Activated naive CD4-positive, alpha-beta T cell (primary cell): ENCODE results near the gene PALMD.

ENCODE experiments used
- DNase-seq, 4 experiments: peaks; one replicate each; lab custom pipeline; 2025; lab: John Stamatoyannopoulos, UW

PALMD gene

GRCh38 chr1:99634971-99635624, 10.8 kb upstream of the PALMD start:
- no peak for DNase-seq

GRCh38 chr1:99635664-99636063, 10.2 kb upstream of the PALMD start:
- no peak for DNase-seq

DNA sequence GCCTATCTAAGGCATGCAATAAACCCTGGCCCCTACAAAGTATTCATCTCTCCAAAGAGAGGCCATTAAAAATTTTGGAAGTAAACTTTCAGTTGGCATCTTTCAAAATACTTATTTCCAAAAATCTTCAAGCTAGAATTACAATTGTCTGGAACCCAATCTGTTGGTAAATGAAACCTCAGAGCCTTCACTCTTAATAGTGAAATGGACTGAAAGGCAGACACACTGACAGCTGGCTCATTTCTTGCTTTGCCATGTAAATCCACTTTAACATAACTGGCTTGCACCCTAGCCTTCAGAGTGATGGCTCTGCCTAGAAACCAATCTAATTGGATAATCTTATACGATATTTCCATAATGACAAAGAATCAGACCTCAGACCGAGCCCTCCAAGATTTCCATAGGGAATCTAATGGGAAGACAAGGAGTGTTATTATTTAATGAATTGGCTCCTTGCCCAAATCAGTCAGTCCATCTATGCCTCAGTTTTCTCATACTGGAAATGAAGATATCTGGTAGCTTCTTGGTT, 9.2 kb upstream of the PALMD start:
- no peak for DNase-seq

DNA sequence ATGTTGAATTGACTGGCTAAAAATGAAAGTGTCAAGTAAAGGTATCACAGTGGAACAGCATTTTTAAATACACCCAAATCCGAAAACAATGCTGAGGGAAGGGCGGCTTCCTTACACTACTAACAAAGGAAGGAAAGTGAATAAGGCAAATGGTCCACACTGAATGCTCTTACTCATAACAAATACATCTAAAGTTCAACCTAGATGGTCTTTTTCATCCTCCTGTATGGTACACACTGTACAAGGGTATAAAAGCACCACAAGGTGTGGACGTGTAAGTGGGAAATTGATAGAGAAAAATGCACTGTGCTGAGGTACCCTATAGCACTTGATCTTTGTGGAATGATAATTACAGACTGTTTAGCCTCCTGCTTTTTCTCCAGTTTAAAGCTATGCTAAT, 7.1 kb upstream of the PALMD start:
- no peak for DNase-seq

GRCh38 chr1:99639408-99639807, 6.5 kb upstream of the PALMD start:
- no peak for DNase-seq

GRCh38 chr1:99639945-99640344, 6.0 kb upstream of the PALMD start:
- DNase-seq, result no peak

- DNase-seq, result no peak
These were observed 5.2 kb upstream of the PALMD start for GRCh38 chr1:99640672-99641071.

GRCh38 chr1:99641558-99641957, 4.4 kb upstream of the PALMD start:
- no peak for DNase-seq

GRCh38 chr1:99642053-99642452, 3.9 kb upstream of the PALMD start:
- no peak for DNase-seq

DNA sequence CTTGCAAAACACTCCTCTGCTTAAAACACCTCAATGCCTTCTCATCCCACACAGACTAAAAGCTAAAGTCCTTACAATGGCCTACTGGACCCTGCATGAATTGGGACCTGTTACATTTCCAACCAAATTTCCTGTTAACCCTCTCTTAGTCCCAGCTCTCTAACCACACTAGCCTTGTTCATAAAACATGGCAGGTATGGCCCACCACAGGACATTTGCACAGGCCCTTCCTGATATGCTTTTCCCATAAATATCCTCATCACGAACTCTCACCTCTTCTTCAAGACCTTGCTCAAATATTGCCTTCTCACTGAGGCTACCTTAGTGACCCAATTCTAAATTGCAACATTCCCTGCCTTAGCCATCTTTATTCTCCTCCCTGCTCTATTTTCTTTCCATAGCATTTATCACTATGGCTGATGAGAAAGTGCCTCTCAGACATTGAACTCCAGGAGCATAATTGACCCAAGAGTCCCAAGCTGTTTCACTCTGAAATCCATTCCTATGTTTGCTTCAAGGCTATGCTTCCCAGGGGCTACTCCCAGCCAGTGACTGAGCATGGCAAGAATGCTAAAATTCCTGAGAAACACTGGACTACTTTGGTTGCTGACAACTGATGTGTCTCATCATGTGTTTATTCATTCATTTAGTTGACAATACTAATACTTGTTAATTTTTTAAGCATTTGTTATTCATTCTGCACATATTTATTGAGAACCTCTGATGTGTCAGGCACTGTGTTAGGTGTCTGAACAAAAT, 2.7 kb upstream of the PALMD start:
- no peak for DNase-seq

DNA sequence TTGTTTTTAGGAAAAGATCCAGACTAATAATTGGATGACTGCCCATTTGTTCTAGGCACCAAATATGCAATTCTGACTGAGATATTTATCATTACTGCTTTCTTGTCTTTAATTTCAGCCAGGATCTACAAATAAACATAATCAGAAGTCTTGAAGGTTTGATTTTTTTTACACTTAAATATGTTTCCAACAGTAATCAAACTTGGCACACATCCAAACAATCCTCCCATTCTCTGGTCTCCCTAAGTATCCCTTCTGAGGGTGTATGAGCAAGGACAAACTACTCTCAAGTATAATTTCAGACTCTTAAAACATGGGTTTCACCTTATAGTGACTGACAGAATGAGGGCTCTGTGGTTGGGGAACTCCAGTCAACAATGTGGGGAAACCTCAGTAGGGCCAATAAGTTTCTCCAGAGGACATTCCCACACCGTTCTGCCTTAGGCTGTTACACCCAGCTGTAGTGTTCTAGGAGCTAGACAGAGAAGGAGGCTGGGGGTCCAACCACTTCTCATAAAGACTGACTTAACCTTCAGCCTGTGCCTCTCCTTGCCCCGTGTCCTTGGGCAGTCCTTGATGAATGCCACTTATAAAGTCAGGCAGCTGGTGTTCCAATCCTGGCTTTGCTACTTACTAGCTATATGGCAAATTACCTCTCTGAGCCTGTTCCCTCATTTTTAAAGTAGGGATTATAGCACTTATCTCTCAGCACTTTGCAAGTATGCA, 1.5 kb upstream of the PALMD start:
- DNase-seq, result no peak

DNA sequence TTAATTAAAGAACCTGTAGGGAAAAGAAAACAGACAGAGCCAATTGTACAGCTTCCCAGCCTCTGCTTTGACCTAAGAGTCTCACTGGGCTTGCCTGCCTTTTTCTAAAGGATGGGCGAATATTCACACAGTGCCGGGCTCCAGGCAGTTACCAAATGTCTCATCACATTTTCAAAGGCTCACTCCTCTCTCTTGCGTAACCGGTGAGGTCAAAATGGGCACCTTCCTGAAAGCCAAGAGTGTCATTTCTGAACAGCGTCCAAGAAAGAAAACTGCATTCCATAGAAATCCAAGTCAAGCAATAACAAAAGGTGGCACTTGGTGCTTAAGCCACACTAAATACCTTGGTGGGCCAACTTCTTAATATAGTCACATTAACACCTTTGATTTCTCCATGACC, 710 bp upstream of the PALMD start:
- DNase-seq, result no peak

DNA sequence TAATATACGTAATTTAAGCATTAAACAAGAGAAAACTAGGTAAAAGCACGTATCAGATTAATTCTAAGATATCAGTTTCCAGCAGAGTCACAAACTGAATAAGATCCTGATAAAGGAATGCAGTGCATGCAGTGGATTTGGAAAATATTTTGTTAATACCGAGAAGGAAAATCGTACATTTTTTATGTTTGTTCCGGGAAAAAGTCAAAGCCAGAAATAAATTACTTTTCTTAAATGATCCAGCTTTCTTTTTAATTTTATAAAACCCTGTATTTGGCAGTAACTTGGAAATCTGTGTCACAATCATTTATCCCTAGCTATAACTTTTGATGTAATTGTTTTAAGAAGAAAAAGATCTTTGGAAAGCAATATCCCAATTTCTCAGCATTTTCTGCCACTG, 955 bp downstream of the PALMD start:
- no peak for DNase-seq

- no peak for DNase-seq
These were observed 1.6 kb downstream of the PALMD start for GRCh38 chr1:99647490-99647889.

DNA sequence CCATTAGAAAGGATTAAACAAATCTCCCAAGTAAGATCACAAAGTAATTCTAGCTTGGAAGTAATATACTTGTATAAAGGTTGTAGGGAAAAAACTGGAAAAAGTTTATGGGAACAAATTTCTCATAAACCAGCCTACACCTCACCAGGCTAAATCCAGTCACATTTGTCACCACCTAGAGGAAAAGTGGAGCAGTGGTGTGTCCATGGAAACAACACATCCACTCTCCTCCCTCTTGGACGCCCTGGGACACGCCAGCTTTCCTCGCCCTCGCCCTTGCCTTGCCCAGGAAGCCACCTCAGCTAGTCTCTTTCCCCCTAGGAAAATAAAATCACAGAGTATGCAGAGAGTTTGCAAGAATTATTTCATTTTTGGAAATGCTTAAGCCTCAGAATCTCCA, 2.2 kb downstream of the PALMD start:
- DNase-seq, result no peak

- no peak for DNase-seq
These were observed 4.1 kb downstream of the PALMD start for GRCh38 chr1:99650030-99650429.

- no peak for DNase-seq
These were observed 5.0 kb downstream of the PALMD start for GRCh38 chr1:99650773-99651437.

DNA sequence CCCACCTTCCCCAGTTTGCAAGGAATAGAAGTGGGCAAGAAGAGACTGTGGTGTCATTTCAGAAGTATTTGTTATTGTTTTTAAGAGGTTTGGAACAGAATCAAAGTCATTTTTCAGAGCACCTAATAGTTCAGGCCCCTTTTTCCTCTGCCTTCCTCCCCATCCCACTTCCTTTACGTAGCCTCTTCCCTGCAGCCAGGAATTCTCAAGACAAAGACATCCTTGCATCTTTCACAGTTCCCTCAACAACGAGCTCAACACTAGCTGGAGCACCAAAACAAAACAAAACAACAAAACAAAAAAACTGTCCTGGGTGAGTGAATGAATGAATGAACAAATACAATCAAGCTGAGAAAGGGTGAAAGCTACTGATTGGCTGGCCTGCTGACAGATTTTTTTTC, 7.0 kb downstream of the PALMD start:
- no peak for DNase-seq

GRCh38 chr1:99655376-99655775, 9.5 kb downstream of the PALMD start:
- DNase-seq, result no peak

DNA sequence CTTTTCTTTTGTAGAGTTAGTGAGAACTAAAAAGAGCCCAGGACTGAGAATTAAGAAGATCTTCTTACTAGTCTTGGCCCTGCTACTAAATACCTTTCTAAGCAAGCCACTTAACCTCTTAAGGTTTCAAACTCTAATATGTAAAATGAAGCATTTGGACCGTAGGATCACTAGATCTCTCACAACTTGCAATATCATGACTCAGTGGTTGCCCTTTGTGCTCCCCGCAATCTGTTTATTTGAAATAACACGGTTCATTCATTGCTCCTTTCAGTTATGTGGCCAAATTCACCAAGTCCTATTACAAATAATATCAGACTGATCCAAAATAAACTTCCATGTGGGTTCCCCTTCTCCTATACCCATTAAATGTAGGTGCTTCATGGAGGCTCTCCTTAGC, 10.8 kb downstream of the PALMD start:
- no peak for DNase-seq

GRCh38 chr1:99657213-99658030, 11.5 kb downstream of the PALMD start:
- DNase-seq, result no peak

DNA sequence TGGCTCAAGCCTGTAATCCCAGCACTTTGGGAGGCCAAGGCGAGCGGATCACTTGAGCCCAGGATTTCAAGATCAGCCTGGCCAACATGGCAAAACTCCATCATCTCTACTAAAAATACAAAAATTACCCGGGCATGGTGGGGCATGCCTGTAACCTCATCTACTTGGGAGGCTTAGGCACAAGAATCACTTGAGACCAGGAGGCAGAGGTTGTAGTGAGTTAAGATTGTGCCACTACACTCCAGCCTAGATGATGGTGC, 12.0 kb downstream of the PALMD start:
- no peak for DNase-seq
